SU-DHL-6 (cell line): ENCODE measurements around the gene CUX1.

ENCODE experiments used
- H2AFZ ChIP-seq: fragments of 200-600 bp; sonication (generic); 2 replicates; pipeline ENCODE4 v1.6.1; 2014; ENCODE audit warnings: low read depth, mild to moderate bottlenecking, moderate library complexity, mixed read lengths, antibody characterized with exemption, low read length; ENCODE audit not compliant: severe bottlenecking
- H3F3A ChIP-seq: fragments of 200-600 bp; shearing (Covaris generic); 2 replicates; pipeline ENCODE4 v1.6.0; 2016; ENCODE audit warnings: antibody characterized with exemption, mild to moderate bottlenecking; ENCODE audit not compliant: insufficient read depth
- H3K27ac ChIP-seq: fragments of 200-600 bp; sonication (generic); 2 replicates; pipeline ENCODE4 v1.5.1; 2016; ENCODE audit warnings: low read depth, mild to moderate bottlenecking, low read length, moderate library complexity, mixed read lengths
- H3K27me3 ChIP-seq: fragments of 200-600 bp; sonication (generic), shearing (Covaris generic); 2 replicates; pipeline ENCODE4 v1.6.0; 2014; ENCODE audit warnings: mild to moderate bottlenecking, low read length
- H3K36me3 ChIP-seq: fragments of 200-600 bp; sonication (generic); 2 replicates; pipeline ENCODE4 v1.6.1; 2014; ENCODE audit warnings: mild to moderate bottlenecking, low read length, mixed read lengths
- H3K4me2 ChIP-seq: fragments of 300-600, 200-600 bp; shearing (Covaris generic), sonication (generic); 2 replicates; pipeline ENCODE4 v1.6.0; 2014; ENCODE audit warnings: low read length, low read depth, mild to moderate bottlenecking; ENCODE audit not compliant: poor library complexity, severe bottlenecking
- H3K4me3 ChIP-seq: fragments of 200-600 bp; sonication (generic); 2 replicates; pipeline ENCODE4 v1.5.1; 2014; ENCODE audit warnings: antibody characterized with exemption, low read length, mild to moderate bottlenecking, mixed read lengths; ENCODE audit not compliant: insufficient read depth, poor library complexity, severe bottlenecking
- H3K79me2 ChIP-seq: fragments of 200-600 bp; sonication (generic); 2 replicates; pipeline ENCODE4 v1.6.1; 2014; ENCODE audit warnings: mild to moderate bottlenecking, low read length, moderate library complexity; ENCODE audit not compliant: insufficient read depth
- H3K9ac ChIP-seq: fragments of 200-600 bp; sonication (generic); 2 replicates; pipeline ENCODE4 v1.7.0; 2014; ENCODE audit warnings: mild to moderate bottlenecking, low read length
- H3K9me2 ChIP-seq: fragments of 200-600 bp; sonication (generic); replicated peaks from 2 replicates; pipeline ENCODE4 v1.6.1; 2014; ENCODE audit warnings: low read length; ENCODE audit not compliant: insufficient read depth
- H3K9me3 ChIP-seq: fragments of 200-600 bp; sonication (generic); 2 replicates; pipeline ENCODE4 v1.6.1; 2014; ENCODE audit warnings: low read length, mixed read lengths; ENCODE audit not compliant: insufficient read depth
- H4K20me1 ChIP-seq: fragments of 200-600 bp; sonication (generic); 2 replicates; pipeline ENCODE4 v1.6.1; 2014; ENCODE audit warnings: low read depth, mild to moderate bottlenecking, antibody characterized with exemption, low read length, moderate library complexity, mixed read lengths
- CTCF ChIP-seq: fragments of 200-600 bp; sonication (generic); IDR thresholded peaks from one replicate; pipeline ENCODE4 v1.5.1; 2017; ENCODE audit warnings: antibody characterized with exemption, mild to moderate bottlenecking, low read length, moderate library complexity; ENCODE audit not compliant: insufficient read depth, poor library complexity, severe bottlenecking
- EZH2phosphoT487 ChIP-seq: fragments of 200-600 bp; sonication (generic), shearing (Covaris generic); conservative IDR thresholded peaks from 2 replicates; pipeline ENCODE4 v1.6.1; 2018; ENCODE audit warnings: mild to moderate bottlenecking, antibody characterized with exemption, low read length, moderate library complexity, mixed read lengths

The CUX1 gene

GRCh38 chr7:102282465-102283362, 465.3 kb downstream of the CUX1 start:
- Histone ChIP-seq H3F3A (peaks cover 28% of the 10 kb centered on the region), H3K36me3 (no peaks in the 10 kb centered on the region), H3K4me3 (no peak overlapping the region), H3K79me2 (peaks cover 8% of the 10 kb centered on the region), H2AFZ (no peak overlapping the region), H3K27me3 (no peaks in the 10 kb centered on the region), H3K9me3 (no peaks in the 10 kb centered on the region), H4K20me1 (no peaks in the 10 kb centered on the region), H3K9me2 (no peaks in the 10 kb centered on the region), H3K9ac (no peak overlapping the region), H3K27ac (no peak overlapping the region), H3K4me2 (no peak overlapping the region)
- TF ChIP-seq EZH2phosphoT487 (no peak), CTCF (no peak)

- H3K4me3 ChIP-seq = no peak overlapping the region
- H2AFZ ChIP-seq = no peak overlapping the region
- peak overlapping the region; percentile 85 for H3K27ac ChIP-seq
- H3F3A ChIP-seq = peaks cover 37% of the 10 kb centered on the region
- no peaks in the 10 kb centered on the region for H4K20me1 ChIP-seq
- H3K4me2 ChIP-seq = peak overlapping the region; percentile 2
- no peaks in the 10 kb centered on the region for H3K9me2 ChIP-seq
- TF ChIP-seq EZH2phosphoT487 (no peak), CTCF (no peak)
- H3K9ac ChIP-seq = peak overlapping the region; percentile 2; the same call in 1 of the 2 replicates
- H3K9me3 ChIP-seq = no peaks in the 10 kb centered on the region
- H3K36me3 ChIP-seq = no peaks in the 10 kb centered on the region
- no peaks in the 10 kb centered on the region for H3K27me3 ChIP-seq
- H3K79me2 ChIP-seq = peaks cover 18% of the 10 kb centered on the region
Measured at GRCh38 chr7:102283477-102284189, 466.2 kb downstream of the CUX1 start.

GRCh38 chr7:102284399-102284798, 467.0 kb downstream of the CUX1 start:
- Histone ChIP-seq H3K27me3 (no peaks in the 10 kb centered on the region), H2AFZ (no peak overlapping the region), H4K20me1 (no peaks in the 10 kb centered on the region), H3K4me3 (peak overlapping the region; percentile 68), H3K27ac (peak overlapping the region; percentile 85), H3K4me2 (peak overlapping the region; percentile 80), H3K36me3 (no peaks in the 10 kb centered on the region), H3K9me2 (no peaks in the 10 kb centered on the region), H3F3A (peaks cover 35% of the 10 kb centered on the region), H3K9ac (peak overlapping the region; percentile 81), H3K9me3 (no peaks in the 10 kb centered on the region), H3K79me2 (peaks cover 20% of the 10 kb centered on the region)
- no peak for TF ChIP-seq CTCF
- TF ChIP-seq EZH2phosphoT487 = no peak
